Effector CD8-positive, alpha-beta T cell (primary cell): Measurements from ENCODE around the gene FBN2.
"Not testable (repeated sequence)": the region's sequence is repeated elsewhere in the genome, so short reads cannot be mapped to it uniquely, and the experiment has no call there.

Experiments
- DNase-seq: peaks from one replicate; lab custom pipeline; 2025; lab: John Stamatoyannopoulos, UW

Gene FBN2

DNA sequence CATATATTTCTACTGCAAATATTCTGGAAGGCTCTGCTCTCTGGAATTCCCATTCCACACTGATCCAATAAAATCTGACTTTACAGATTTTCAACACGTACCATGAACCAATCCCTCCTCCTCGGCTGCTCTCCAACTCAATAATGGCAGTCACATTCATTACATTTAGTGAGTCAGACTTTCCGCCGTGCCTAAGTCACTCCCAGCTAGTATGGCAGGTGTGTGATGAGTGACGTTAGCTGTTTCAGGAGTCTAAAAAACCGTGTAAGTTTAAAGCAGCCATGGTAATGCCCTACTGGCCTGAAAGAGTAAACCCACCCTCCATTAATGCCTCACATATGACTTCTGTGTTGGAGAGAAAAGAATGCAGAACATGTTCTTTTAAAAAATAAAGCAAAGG is 3.3 kb downstream of the FBN2 start:
- no peak for DNase-seq

DNA sequence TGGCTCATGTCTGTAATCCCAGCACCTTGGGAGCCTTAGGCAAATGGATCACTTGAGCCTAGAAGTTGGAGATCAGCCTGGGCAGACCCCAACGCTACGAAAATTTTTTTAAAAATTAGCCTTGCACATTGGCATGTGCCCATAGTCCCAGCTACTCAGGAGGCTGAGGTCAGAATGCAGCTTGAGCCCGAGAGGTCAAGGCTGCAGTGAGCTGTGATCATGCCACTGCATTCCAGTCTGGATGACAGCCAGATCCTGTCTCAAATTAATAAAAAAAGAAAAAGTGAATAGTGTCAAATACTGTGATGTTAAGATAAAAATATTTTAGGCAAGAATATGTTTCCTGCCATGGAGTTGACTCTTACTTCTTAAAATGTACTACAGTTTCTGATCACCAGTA is 5.3 kb downstream of the FBN2 start:
- no peak for DNase-seq

DNA sequence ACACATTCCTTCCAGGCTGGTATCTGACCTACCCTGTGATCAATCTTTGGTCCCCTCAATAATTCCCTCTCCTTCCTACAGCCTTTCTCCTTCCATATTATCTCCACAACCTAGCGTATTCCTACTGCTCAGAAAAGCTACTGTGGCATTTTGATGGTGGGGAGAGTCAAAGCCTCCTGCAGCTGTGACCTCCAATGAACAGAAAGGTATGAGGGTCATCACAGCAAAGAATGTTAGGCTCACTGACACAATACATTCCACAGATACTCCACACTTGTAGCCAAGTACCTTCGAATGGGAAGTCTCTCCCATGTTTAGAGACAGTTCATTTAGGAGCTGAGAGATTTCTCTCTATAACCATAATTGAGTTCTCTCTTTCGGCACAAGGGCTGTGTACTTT is 5.9 kb downstream of the FBN2 start:
- no peak for DNase-seq

DNA sequence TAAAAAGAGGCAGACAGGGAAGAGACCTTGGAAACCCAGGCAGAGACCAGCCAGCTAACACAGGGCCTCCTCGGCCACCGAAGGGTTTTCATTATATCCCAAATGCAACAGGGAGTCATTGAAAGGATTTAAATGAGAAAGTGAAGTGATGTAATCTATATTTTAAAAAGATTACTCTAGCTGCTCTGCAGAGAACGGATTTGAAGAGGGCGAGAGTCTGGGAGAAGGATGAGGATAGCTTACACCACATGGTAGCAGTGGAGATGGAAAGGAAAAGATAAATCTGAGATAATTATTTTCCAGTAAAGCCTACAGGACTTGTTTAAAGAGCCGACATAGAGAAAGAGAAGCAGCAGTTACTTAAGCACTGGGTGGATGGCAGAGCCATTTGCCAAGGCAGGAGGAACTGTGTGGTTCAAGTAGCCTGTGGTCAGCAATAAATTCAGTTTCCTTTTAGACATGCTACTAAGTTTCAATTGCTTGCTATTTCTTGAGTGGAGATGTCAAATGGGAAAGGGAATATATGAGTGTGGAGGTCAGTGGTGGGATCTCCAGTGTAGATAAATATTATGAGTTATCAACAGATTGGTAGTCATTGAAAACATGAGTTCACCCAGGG is 9.3 kb downstream of the FBN2 start:
- DNase-seq: no peak

DNA sequence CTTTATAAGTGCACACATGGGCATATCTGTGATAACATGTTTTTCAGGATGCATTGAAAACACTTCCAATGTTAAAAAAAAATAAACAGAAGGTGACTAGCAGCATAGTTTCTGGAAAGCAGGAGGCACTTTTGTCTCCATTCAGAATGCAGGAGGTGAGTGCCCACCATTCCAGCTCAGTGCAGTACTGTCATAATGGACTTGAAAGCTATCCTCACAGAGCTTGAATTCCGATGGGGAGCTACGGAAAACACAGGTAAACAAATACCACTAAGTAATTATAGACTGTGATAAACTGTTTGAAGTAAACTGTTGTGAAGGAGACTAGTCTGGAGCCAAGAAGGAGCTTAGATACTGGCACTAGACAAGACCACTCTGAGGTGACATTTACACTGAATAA is 9.9 kb downstream of the FBN2 start:
- DNase-seq: no peak

- no peak for DNase-seq
Measured at GRCh38 chr5:128527077-128527476, 11.0 kb downstream of the FBN2 start.

GRCh38 chr5:128522336-128522735 is 15.7 kb downstream of the FBN2 start:
- no peak for DNase-seq

GRCh38 chr5:128519827-128520226 is 18.2 kb downstream of the FBN2 start:
- no peak for DNase-seq

GRCh38 chr5:128516978-128517377 is 21.1 kb downstream of the FBN2 start:
- no peak for DNase-seq

DNA sequence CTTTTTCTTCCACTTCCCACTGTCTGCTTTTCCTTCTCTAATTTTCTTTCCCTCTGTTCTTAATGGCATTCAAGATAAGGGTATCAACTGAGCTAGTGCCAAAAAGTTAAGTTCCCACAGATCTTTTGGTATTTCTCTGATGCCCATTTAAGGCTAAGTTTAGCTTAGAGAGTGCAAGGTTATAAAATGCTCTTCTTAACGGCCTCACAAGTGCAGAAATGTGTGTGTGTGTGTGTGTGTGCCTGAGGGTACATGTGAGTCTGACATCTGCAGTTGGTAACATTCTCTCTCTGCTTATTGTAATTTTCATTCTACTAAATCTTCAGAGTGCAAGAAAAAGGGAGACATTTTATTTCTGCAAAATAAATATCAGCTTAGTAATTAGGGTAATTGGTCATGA is 24.2 kb downstream of the FBN2 start:
- no peak for DNase-seq

- DNase-seq: no peak
Measured at GRCh38 chr5:128512894-128513293, 25.2 kb downstream of the FBN2 start.

DNA sequence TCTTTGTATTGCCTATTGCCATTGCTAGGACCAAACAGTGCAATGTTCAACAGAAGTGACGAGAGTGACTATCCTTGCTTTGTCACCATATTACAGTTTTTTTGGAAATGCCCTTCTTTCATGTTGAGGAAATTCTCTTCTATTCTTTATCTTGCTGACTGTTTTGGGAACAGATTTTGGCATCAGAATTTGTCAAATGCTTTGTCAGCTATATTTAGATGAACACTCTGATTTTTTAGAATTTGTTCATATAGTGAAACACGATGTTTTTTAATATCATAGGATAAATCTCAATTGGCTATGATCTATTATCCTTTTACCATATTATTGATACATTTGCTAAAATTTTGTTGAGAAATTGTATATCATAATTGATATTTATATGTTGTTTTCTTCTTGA is 31.4 kb downstream of the FBN2 start:
- DNase-seq: no peak

DNA sequence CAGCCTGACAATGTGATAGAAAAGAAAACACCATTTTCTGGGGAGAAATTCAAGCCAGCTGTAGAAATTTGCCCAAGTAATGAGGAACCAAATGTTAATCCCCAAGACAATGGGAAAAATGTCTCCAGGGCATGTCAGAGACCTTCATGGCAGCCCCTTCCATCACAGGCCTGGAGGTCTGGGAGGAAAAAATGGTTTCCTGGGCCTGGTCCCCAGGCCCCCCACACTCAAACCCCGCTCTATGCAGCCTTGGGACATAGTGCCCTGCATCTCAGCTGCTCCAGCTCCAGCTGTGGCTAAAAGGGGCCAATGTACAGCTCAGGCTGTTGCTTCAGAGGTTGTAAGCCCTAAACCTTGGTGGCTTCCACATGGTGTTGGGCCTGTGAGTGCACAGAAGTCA is 34.3 kb downstream of the FBN2 start:
- not testable (repeated sequence) for DNase-seq

- no peak for DNase-seq
Measured at GRCh38 chr5:128498844-128499455, 39.1 kb downstream of the FBN2 start.

GRCh38 chr5:128494516-128494915 is 43.5 kb downstream of the FBN2 start:
- no peak for DNase-seq

- no peak for DNase-seq
Measured at GRCh38 chr5:128493657-128494329, 44.3 kb downstream of the FBN2 start.

DNA sequence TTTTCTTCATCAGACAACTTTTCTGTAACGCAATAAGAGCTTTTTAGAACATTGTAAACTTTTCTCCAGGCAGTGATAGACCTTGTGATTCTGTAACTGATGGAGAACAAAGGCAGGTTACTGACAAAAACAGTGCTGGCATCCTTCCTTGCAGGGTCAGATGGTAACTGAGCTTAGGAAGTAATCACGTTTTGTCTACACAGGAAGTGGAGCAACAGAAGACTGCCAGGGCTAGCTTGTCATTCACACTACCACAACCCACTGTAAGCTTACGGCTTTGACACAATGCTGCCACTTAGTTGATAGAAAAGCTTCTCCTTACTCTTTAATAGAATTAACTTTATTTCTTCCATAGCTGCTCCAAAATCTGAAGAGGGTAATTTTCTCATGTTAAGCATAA is 46.8 kb downstream of the FBN2 start:
- no peak for DNase-seq

DNA sequence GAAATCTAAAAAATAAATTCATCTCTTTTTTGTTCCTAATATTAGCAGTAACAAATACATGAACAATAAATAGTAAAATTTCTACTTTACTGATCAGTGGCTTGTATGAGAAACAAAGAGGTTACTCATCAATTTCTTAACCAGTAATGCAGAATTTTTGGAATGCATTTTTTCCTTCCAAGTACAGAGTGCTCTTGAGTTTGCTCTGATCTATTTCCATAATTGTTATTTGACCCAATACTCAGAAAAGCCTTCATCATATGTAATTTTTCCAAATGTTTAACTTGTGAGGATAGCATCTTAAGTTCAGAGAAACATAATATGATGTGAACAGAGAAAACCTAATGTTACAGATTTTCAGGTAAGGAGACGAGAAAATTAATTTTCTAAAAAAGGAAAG is 47.3 kb downstream of the FBN2 start:
- no peak for DNase-seq

DNA sequence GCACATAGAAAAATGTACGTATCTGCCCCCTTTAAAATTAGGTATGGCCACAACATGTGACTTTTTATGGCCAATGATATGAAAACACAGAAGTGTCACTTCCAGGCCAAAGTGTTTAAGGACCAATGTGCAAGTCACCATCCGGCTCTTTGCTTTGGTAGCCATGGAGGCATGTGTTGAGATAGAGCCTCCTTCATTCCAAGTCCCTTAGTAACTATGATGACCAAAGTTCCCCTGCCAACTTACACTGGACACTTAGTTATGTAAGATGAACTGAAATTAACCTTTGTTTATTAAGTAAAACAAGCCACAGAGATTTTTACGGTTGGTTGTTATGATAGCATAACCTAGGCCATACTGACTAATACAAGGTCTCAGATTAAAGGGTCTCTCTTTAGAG is 51.0 kb downstream of the FBN2 start:
- no peak for DNase-seq

DNA sequence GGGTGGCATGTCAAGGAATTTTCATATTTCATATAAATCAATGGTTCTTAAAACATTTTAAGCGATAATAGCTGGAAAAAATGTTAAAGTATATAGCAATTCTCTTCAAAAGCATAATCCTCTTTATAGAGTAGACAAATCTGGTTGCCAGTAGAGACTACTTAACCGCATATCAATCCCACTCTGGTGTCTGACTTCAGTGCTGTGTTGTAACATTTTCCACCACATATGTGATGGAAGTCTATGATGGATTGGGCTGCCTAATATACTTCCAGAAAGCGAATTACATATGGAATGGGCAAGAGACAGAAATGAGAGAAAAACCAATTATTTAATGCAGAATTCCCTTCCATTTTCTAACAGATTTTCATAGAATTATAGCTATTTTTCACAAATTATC is 54.3 kb downstream of the FBN2 start:
- DNase-seq: no peak

DNA sequence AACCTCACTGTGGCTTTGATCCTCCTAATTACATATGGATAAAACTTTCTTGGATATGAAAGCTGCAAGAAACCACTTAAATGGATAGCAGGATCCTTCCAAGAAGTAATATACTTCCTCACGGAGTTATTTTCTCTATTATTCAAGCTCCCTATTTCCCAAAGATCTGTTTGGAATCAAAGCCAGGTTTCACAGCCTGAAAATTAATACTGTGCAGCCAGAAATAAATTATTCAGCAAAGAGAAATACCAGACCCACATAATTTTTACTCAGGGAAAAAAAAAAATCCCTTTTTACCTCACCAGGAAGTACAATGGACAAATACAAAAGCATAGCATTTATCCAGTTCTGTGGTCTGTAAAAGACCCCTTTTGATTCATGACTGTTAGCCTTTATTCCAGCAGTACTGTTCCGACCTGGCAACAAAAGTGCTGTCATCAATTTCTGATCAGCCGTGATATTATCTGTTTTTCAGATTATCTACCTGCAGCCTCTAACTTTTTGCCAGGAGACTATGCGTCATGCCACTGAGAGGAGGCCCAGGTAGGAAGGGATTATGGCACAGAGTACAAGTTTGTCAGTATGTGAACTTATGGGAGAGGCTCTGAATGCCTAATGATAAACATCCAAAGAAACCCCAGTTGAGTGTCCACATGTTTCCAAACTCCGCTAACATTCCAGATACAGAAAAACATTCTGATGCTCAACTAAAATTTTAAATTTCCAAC is 57.0 kb downstream of the FBN2 start:
- DNase-seq: no peak

GRCh38 chr5:128480158-128480557 is 57.9 kb downstream of the FBN2 start:
- DNase-seq: no peak
